HG03378 (cell line): ENCODE results near the gene F2.
"Not testable (repeated sequence)": the region's sequence is repeated elsewhere in the genome, so short reads cannot be mapped to it uniquely, and the experiment has no call there.

ENCODE experiments used
- ATAC-seq: cut with Tn5 transposase; IDR thresholded peaks from one replicate; pipeline ENCODE4 v1.9.1; 2021; ENCODE audit warnings: mild to moderate bottlenecking, moderate library complexity; ENCODE audit not compliant: unreplicated experiment

F2 gene

DNA sequence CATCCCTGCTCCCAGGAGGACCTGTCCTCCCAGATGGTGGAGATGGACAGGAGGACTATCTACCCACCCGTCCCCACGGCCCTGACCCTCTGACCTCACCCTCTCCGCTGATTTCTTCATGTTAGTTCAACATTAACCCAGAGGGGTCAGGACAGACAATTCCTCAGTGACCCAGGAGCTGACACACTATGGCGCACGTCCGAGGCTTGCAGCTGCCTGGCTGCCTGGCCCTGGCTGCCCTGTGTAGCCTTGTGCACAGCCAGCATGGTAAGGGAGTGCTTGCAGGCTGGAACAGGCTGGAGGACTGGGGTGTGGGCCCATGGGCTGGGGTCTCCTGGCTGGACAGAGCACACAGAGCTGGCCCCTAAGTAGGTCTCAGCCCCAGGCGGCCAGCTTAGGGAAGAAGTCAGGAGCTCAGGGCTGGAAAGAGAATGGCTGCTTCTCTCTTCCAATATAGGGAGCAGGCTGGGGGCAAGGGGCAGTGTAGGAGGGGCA lies at the start of gene F2:
F2 (plus strand) TSS at position 166 of the 495 bp plus-strand sequence; CDS start at position 189, 23 bp downstream.
- no peak for ATAC-seq

DNA sequence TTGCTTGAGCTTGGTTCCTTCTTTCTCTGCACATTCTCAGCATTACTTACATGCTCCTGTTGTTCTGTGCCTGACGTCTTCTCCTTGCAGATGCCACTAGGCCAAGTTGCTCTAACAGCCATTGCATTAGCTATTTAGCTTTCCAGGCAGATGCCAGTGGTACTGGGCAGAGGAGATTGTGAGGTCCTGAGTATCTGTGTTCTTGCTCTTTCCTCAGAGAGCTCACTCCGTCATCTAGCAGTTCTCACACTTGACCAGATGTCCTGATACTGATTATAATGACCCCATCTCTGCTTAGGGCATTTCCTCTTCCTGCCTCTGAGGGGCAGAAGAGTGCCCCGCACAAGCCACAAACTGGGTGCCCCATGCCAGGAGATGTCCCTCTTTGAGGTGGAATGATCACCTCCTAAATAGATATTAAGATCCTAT lies 49.3 kb upstream of the F2 start:
- no peak for ATAC-seq

- ATAC-seq: not testable (repeated sequence)
Observed at GRCh38 chr11:46670521-46670920, 48.5 kb upstream of the F2 start.

- ATAC-seq: no peak
Observed at GRCh38 chr11:46671958-46672315, 47.1 kb upstream of the F2 start.

DNA sequence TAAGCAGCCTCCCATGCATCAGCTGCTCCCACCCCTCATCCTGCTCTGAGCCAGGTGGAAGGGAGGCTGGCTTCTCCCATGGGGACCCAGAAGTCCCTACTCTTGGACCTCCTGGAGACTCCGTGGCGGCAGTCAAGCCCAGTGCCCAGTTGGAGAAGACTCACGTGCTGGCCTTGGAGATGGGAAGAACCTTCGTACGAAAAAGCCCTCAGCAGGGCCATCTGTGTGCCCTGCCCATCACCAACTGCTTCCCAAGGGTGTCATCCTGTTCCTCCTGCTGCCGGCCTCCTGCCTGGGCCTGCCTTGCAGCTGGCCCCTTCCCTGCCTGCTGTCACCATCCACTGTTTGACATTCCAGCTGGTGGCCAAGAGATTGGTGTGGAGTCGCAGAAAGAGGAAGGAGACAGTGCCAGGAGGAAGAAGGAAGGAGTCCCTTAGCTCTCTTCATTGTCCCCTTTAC lies 46.6 kb upstream of the F2 start:
- no peak for ATAC-seq

DNA sequence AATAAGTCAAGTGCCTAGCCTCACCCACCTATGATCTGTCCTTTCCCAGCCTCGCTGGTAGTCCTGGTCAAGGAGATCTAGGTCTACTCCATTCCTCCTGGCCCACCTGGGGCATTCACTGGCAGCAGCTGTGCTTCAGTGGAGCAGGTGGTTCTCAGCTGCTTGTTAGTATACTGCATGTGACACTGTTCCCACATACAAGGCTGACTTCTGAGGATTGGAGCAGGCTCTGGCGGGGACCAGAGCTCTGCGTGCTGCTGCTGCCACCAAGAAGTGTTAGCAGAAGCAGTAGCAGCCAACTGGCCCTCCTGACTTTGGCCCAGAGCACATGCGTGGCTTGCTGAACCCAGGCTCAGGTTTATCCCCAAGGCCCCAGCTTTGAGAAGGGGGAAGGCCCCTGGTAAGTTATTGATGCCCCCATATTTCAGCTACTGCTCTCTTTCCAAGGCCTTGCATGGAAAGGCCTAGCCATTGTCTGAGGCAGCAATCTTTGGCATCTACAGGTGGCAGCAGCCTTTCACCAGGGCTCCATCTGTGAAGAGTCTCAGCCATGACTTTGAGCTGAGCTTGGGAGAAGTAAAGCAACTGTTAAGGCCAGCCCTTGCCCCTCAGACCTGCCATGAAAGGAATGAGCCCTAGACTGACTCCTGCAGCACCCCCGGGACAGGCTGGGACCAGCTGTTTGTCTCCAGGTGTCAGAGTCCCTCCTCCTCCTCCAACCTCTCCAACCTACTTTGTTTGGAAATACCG lies 45.1 kb upstream of the F2 start:
- no peak for ATAC-seq

DNA sequence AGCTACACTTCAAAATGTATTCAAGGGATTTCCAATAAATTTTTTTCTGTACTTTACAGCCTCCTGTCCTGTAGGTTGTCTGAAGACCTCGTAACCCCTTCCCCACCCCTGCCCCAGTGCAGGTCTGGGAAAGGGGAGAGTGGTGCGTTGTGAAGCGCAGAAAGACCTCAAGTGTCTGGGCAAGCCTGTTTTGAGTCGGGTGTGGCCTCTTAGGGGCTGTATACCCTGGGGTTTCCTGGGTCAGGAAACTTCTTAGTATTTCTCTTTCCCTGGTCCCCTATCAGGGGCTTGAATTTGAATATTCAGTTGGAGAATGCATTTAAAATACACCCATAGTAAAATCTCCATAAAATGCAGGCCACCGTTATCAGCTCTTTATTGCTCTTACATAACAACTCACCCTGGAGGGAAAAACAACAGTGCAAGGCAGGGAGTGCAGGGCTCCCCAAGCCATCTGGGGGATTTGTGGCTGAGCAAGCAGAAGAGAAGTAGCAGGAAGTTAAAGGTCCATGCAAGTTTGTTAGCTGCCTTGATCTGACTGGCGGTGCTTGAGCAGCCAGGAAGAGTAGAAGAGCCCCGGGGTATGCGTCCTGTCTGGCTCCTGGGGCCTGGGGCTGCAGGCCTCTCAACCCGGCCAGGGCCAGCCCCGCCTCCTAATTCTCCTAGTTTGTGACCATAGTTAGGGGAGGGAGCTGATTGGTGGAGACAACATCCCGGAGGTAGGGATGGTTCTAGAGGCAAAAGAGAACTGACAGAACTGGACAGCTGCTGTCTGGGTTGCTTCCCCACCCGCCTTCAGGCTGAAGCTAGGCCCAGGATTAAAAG lies 44.3 kb upstream of the F2 start:
- no peak for ATAC-seq

GRCh38 chr11:46675288-46675851 lies 43.6 kb upstream of the F2 start:
- no peak for ATAC-seq

DNA sequence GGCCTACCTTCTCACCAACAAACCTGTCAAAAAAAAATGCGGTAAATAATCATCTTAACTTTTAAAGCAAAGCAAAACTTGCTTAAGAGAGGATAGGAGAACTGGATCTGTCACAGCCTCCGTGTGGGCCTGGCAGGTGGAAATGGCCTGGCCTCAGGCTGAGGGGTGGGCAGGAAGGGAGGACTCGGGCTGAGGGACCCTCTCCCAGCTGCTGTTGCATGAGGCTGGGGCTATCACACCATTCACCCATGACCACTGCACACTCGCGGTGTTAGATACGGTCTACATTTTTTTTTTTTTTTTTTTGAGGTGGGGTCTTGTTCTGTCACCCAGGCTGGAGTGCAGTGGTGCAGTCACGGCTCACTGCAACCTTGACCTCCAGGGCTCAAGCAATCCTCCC lies 43.1 kb upstream of the F2 start:
- no peak for ATAC-seq

GRCh38 chr11:46676436-46677158 lies 42.4 kb upstream of the F2 start:
- no peak for ATAC-seq

DNA sequence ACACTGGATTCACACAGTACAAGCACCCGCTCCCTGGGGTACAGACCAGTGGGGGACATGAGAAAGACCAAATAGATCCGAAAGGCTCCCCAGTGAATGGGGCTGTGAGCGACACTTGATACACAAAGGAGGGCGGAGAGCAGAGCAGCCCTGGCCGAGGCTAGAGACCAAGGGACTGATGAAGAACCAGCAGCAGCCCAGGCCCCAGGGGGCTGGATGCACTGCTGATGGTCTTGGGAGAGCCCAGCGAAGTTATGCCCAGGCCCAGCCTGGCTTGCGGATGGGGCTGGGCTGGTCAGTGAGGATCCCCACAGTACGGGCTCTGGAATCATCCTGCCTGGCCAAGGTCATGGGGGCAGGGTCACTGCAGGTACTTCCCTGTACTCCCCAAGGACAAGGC lies 41.8 kb upstream of the F2 start:
- no peak for ATAC-seq

- ATAC-seq: no peak
Observed at GRCh38 chr11:46677991-46678740, 40.8 kb upstream of the F2 start.

DNA sequence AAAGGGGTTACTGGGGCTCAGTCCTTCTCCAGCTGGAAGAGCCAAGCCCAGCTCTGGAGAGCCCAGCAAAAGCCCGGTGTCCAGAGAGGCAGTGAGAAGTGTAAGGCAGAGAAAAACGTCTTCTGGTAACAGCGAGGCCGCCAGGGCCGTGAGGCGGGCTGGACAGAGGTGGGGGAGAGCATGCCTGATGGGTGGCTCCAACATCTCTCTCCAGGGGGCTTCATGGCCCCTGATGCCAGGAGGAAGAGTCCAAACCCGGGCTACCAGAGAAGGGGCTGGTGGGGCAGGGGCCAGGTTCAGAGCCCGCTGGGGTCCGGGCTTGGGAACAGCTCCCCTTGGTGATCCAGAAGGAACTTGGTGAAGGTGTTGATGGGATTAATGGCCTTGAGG lies 40.3 kb upstream of the F2 start:
- no peak for ATAC-seq

- no peak for ATAC-seq
Observed at GRCh38 chr11:46679241-46680163, 39.5 kb upstream of the F2 start.

DNA sequence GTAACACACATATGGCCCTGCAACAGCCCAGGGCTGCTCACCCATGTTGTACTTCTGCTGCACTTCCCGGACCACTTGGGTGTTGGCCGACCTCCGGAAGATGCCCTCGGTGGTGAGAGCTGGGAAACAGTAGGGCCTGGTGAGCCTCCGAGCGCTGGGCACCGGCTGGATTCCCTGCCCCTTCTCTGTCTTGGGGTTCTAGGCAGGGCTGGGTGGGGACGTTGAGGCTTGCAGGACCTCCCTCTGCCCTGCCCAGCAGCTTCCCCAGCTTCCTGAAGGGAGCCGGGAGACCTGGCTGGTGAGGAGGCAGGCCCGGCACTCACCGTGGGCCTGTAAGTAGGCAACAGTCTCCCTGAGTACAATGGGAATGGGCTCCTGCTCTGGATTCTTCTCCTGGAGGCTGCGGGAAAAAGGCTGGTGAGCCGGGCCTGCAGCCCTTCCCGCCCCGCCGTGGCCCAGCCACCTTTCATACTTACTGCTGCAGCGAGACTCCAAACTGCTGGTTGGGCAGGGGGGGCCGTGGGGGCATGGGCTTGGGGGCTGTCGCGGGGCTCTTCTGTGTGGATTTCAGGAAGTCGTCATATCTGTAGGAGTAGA lies 38.8 kb upstream of the F2 start:
- no peak for ATAC-seq

GRCh38 chr11:46680815-46681214 lies 38.2 kb upstream of the F2 start:
- ATAC-seq: no peak

DNA sequence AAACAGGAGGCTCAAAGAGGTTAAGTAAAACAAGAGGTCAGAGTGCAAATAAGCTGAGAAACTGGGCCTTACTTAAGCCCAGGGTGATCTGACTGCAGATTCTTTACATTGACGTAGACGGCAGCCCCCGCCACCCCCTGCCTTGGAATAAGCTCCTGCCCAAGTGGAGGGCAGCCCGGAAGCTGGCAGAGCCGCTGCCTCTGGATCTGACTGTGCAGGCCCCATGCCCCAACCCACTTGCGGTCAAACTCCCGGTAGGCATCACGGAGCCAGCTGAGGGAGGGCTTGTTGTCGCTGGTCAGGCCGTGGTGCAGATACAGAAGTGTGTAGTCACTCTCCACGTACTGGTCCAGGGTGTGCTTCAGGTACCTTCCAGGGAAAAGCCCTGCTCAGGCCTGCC lies 37.2 kb upstream of the F2 start:
- no peak for ATAC-seq

GRCh38 chr11:46682773-46683752 lies 36.0 kb upstream of the F2 start:
- ATAC-seq: no peak
